Stomach (tissue), 9 donors: ENCODE results near the gene DNAJC3. TPM values are rescaled to one million over a fixed set of nuclear protein-coding genes. Genes with fewer than 3 reads are reported as not detected.
A peak's percentile ranks its signal among the peaks of the same experiment; 100 is the strongest.

Experiments
- DNase-seq, 2 donors: peaks; one replicate each; pipeline versions ENCODE4 v3.0.0 to v3.0.0-alpha.2; 2013 to 2019
- H3K27ac ChIP-seq, 5 donors: fragments of 200-600 bp in 4 of 5; sonication (generic) in 4 of 5; one replicate each; pipeline ENCODE4 v1.5.1; 2013 to 2019; ENCODE audit warnings: mild to moderate bottlenecking in 1 of 5, moderate library complexity in 1 of 5
- H3K27me3 ChIP-seq, 3 donors: fragments of 200-600 bp; sonication (generic); one replicate each; pipeline ENCODE4 v1.5.1; 2017 to 2019; ENCODE audit warnings: mixed run types in 1 of 3
- H3K36me3 ChIP-seq, 4 donors: fragments of 200-600 bp; sonication (generic); 1 replicate in 3 of 4; 2 replicates in 1 of 4; pipeline ENCODE4 v1.5.1; 2016 to 2019
- H3K4me1 ChIP-seq, 4 donors: fragments of 200-600 bp; sonication (generic); one replicate each; pipeline ENCODE4 v1.5.1; 2016 to 2019
- H3K4me3 ChIP-seq, 4 donors: fragments of 200-600 bp; sonication (generic) in 3 of 4; one replicate each; pipeline ENCODE4 v1.5.1; 2016 to 2019; ENCODE audit warnings: mild to moderate bottlenecking in 1 of 4
- H3K9me3 ChIP-seq, 4 donors: fragments of 200-600 bp; sonication (generic); one replicate each; pipeline ENCODE4 v1.5.1; 2016 to 2019
- CTCF ChIP-seq, 7 experiments: fragments of 450-650 bp in 4 of 7; fragments of 200-600 bp in 3 of 7; sonication (generic) in 3 of 7; IDR thresholded peaks; one replicate each; pipeline ENCODE4 v1.5.1; 2016 to 2019; ENCODE audit warnings: antibody characterized with exemption in 7 of 7, control low read depth in 2 of 7, mild to moderate bottlenecking in 1 of 7
- EP300 ChIP-seq: sonication (generic); formaldehyde crosslinking; IDR thresholded peaks from one replicate; pipeline ENCODE4 v1.6.1; 2017; ENCODE audit warnings: antibody characterized with exemption
- POLR2A ChIP-seq, 4 donors: fragments of 450-650 bp; IDR thresholded peaks; one replicate each; pipeline ENCODE4 v1.6.1; 2016; ENCODE audit warnings: antibody characterized with exemption in 4 of 4, control low read depth in 2 of 4, mild to moderate bottlenecking in 1 of 4, moderate library complexity in 1 of 4
- POLR2AphosphoS5 ChIP-seq, 3 donors: sonication (generic); formaldehyde crosslinking; IDR thresholded peaks; one replicate each; pipeline ENCODE4 v1.6.1; 2016; ENCODE audit warnings: antibody characterized with exemption in 3 of 3
- WGBS, 5 donors: extraction: QIAGEN DNeasy Blood & Tissue Kit in 3 of 5; methylation state at CpG; one replicate each; pipeline versions ENCODE4 v1.1.5 to v1.1.7; 2013 to 2018; 5-methylcytosine and 5-hydroxymethylcytosine counted together
- intact Hi-C: fragments of 100-400 bp; cut with DNase I; formaldehyde crosslinking; loops from one replicate; pipeline ENCODE4 v1.15.1; 2023; ENCODE audit warnings: low total_unique reads
- polyA plus RNA-seq, 3 donors: library from polyadenylated mRNA; stranded (reverse); fragments of 200-250 nt; gene quantifications; one replicate each; pipeline ENCODE4 v1.2.3, GENCODE V29; 2013
- total RNA-seq, 5 donors: library from RNA; depleted of rRNA; stranded (reverse); fragments of >200 nt; gene quantifications; one replicate each; pipeline versions ENCODE4 v1.1.0 to v1.2.3, GENCODE V29; 2014 to 2016
- donor health status: healthy with polysubstance abuse.
- donor health status: Bipolar disorder and iron deficiency.
- donor health status: healthy.

The DNAJC3 gene
- total and polyA plus RNA-seq, 8 donors: 6.3 to 102 (median 11.9) TPM

- no peaks in the 10 kb centered on the region for H3K36me3 ChIP-seq
- WGBS, 5 donors: 97 to 100% (median 97%) methylated on average over 3 to 4 of the region's 4 CpGs
- no peak for DNase-seq
- no peak overlapping the region for H3K4me3 ChIP-seq
- intact Hi-C loops: no loop called here
- H3K27me3 ChIP-seq: no peaks in the 10 kb centered on the region
- TF ChIP-seq POLR2AphosphoS5 (IDR thresholded peaks at IDR 0.05) (no peak), EP300 (no peak), CTCF (IDR thresholded peaks at IDR 0.05) (no peak), POLR2A (IDR thresholded peaks at IDR 0.05) (no peak)
- H3K27ac ChIP-seq: no peak overlapping the region
- no peaks in the 10 kb centered on the region for H3K9me3 ChIP-seq
- peaks cover 0 to 40% (median 16%) of the 10 kb centered on the region in 4 donors for H3K4me1 ChIP-seq
Measured at GRCh38 chr13:95741584-95742563, 64.9 kb downstream of the DNAJC3 start.

- no peaks in the 10 kb centered on the region for H3K9me3 ChIP-seq
Measured at GRCh38 chr13:95743192-95743591, 66.3 kb downstream of the DNAJC3 start.

GRCh38 chr13:95745289-95745688 lies 68.3 kb downstream of the DNAJC3 start:
- Histone ChIP-seq H3K36me3 (no peaks in the 10 kb centered on the region), H3K4me3 (no peak overlapping the region), H3K4me1 (peaks cover 0 to 47% (median 16%) of the 10 kb centered on the region in 4 donors), H3K27me3 (no peaks in the 10 kb centered on the region), H3K27ac (no peak overlapping the region), H3K9me3 (no peaks in the 10 kb centered on the region)
- DNase-seq: no peak
- TF ChIP-seq POLR2AphosphoS5 (IDR thresholded peaks at IDR 0.05): no peak
- TF ChIP-seq POLR2A (IDR thresholded peaks at IDR 0.05): no peak
- TF ChIP-seq CTCF (IDR thresholded peaks at IDR 0.05): no peak
- TF ChIP-seq EP300: no peak
- intact Hi-C loops: no loop called here
- WGBS, 5 donors: 86 to 92% (median 90%) methylated on average over 4 of the region's 4 CpGs

More at GRCh38 chr13:95743192-95743591, 66.3 kb downstream of the DNAJC3 start:
- Histone ChIP-seq H3K4me1 (peaks cover 0 to 42% (median 16%) of the 10 kb centered on the region in 4 donors), H3K36me3 (no peaks in the 10 kb centered on the region), H3K27me3 (no peaks in the 10 kb centered on the region), H3K4me3 (no peak overlapping the region), H3K27ac (no peak overlapping the region)
- no peak for DNase-seq
- intact Hi-C loops: no loop called here
- TF ChIP-seq POLR2A (IDR thresholded peaks at IDR 0.05): no peak
- TF ChIP-seq POLR2AphosphoS5 (IDR thresholded peaks at IDR 0.05): no peak
- no peak for TF ChIP-seq CTCF (IDR thresholded peaks at IDR 0.05)
- no peak for TF ChIP-seq EP300
- 88 to 93% (median 90%) methylated on average over 3 of the region's 3 CpGs for WGBS, 5 donors

GRCh38 chr13:95745752-95746151 lies 68.8 kb downstream of the DNAJC3 start:
- no peaks in the 10 kb centered on the region for H3K9me3 ChIP-seq
- DNase-seq: peak in 1 of 2 donors; percentile 7
- H3K4me1 ChIP-seq: peaks cover 0 to 47% (median 16%) of the 10 kb centered on the region in 4 donors
- TF ChIP-seq EP300 (no peak), POLR2A (IDR thresholded peaks at IDR 0.05) (no peak), POLR2AphosphoS5 (IDR thresholded peaks at IDR 0.05) (no peak), CTCF (IDR thresholded peaks at IDR 0.05) (no peak)
- H3K27me3 ChIP-seq: no peaks in the 10 kb centered on the region
- H3K27ac ChIP-seq: no peak overlapping the region
- WGBS, 5 donors: 66 to 83% (median 74%) methylated on average over 2 of the region's 2 CpGs
- no peak overlapping the region for H3K4me3 ChIP-seq
- no peaks in the 10 kb centered on the region for H3K36me3 ChIP-seq
- intact Hi-C loops: no loop called here
